HG02852 (cell line): ENCODE data around the gene CELF2.
"Not testable (repeated sequence)": the region's sequence is repeated elsewhere in the genome, so short reads cannot be mapped to it uniquely, and the experiment has no call there.

ENCODE experiments used
- ATAC-seq: cut with Tn5 transposase; IDR thresholded peaks from one replicate; pipeline ENCODE4 v1.9.1; 2021; ENCODE audit warnings: mild to moderate bottlenecking, moderate library complexity; ENCODE audit not compliant: unreplicated experiment

Gene CELF2

DNA sequence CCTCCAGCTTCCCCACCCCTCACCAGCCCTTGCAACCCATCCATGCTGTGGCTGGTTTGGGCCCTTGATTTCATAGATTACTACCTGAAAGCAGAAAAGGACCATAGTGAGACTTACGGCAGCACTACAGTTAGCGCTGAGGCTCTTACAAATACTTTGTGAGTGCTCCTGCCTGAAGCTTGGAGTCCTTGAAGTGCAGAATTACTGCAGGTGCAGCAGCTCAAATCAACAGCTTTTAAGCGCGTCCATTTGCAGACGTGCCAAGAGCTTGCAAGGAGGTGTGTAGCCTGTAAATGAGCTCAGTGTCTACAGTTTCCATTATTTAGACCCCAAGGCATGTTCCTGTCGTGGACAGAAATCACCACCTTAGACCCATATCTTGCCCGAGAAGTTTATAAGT is 103.0 kb downstream of the CELF2 start:
- no peak for ATAC-seq

DNA sequence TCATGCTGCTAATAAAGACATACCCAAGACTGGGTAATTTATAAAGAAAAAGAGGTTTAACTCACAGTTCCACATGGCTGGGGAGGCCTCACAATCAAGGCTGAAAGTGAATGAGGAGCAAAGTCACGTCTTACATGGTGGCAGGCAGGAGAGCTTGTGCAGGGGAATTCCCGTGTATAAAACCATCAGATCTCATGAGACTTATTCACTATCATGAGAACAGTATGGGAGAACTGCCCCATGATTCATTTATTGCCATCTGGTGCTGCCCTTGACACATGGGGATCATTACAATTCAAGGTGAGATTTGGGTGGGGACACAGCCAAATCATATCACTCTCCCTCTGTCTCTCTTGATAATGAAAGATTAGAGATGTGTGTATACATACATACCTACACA is 106.2 kb downstream of the CELF2 start:
- ATAC-seq, result not testable (repeated sequence)

DNA sequence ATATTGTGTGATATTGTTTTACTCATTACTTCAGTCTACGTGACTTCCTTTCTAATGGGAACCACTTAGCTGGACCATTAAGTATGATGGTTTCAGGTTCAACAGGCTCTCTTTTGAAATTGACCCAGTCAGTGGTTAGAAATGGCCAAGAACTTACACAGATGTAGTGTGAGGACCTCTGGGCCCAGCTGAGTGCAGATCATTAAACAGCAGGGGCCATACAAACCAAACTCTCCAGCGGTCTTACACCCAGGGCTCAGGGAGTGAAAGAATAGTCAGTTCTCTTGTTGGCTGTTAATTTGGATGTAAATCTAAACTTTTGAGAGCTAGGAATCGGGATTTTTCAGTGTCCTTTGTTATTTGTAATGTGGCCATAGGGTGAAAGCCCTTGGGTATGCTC is 107.3 kb downstream of the CELF2 start:
- ATAC-seq, result no peak

- ATAC-seq, result not testable (repeated sequence)
Observed at GRCh38 chr10:11127017-11127416, 109.3 kb downstream of the CELF2 start.

GRCh38 chr10:11131112-11131639 is 113.5 kb downstream of the CELF2 start:
- no peak for ATAC-seq

DNA sequence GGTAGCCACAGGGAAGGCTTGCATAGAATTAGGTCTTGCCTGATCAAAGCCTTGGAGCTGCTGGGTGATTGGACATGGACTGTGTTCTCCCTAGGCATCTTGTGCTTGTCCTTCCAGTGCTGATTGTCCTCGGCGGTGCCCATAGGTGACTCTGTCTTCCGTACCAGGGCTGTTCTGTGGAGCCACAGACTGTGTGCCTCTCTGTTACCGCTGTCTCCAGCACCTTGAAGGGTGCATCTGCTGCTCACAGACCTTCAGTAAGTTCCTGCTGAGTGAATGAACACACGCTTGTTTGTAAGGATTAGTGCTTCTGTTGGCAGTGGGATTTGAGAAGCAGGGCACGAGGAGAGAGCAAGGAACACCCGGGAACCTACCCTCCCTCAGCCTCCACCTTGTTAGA is 116.7 kb downstream of the CELF2 start:
- no peak for ATAC-seq

GRCh38 chr10:11135709-11136108 is 118.0 kb downstream of the CELF2 start:
- ATAC-seq, result no peak

DNA sequence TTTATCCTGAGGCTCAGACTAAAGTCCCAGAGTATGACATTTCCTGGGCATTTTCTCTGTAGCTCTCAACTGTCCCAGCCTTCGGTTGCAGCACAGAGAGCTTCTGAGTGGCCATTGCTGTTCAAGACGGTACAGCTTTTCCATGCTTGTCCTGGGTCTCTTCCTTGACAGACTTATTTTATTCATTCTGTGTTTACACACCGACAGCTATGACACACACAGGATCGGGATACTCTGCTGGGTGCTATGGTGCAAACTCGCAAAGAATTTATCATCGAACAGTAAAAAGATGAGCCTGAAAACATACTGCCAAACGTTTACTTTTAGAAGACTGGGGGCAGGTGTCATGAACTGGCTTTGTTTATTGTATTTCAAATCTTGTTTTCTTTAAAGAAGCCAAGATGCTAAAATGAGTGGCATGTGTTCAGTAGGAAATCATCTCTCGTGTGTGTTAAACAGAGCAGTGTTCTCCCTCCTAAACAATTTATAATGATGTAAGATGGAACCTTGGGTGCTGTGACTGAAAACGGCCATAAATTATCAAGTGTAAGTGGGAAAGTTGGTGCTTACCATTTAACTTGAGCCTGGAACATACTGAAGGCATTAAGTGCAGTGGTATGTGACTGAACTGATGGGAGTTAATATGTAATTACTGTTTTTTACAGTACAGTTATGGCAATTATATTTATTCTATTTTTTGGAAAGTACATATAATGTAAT is 120.8 kb downstream of the CELF2 start:
- ATAC-seq, result no peak

GRCh38 chr10:11140963-11141362 is 123.3 kb downstream of the CELF2 start:
- no peak for ATAC-seq

DNA sequence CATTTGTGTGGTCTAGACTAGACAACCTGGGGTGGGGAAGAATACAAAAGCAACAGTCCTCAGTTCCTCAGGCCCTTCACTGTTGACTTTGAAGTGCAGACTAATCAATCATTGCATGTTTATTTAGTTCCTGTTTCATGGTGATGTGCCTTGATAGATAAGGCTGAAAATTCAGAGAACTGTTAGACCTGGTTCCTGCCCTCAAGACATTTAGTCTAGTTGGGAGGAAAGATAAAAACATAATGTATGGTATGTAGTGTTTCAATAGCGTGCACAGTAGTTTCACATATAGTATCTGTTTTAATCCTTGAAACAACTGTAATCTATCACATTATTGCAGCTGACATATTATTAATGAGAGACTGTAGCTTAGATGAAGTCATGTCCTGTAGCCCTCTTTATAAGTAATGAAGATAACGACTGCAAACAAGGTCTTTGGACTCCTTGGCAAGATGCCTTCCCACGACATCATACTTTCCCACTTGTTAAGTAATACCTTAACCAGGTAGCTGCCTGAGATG is 124.0 kb downstream of the CELF2 start:
- ATAC-seq, result no peak

- ATAC-seq, result no peak
Observed at GRCh38 chr10:11142777-11143176, 125.1 kb downstream of the CELF2 start.

GRCh38 chr10:11143242-11143641 is 125.6 kb downstream of the CELF2 start:
- no peak for ATAC-seq

GRCh38 chr10:11144626-11145494 is 127.2 kb downstream of the CELF2 start:
- ATAC-seq, result peak; percentile 30

GRCh38 chr10:11145495-11145855 is 127.8 kb downstream of the CELF2 start:
- peak; percentile 78 for ATAC-seq

GRCh38 chr10:11146402-11147171 is 128.9 kb downstream of the CELF2 start:
- ATAC-seq, result no peak

GRCh38 chr10:11147722-11148121 is 130.1 kb downstream of the CELF2 start:
- no peak for ATAC-seq

GRCh38 chr10:11148142-11149028 is 130.7 kb downstream of the CELF2 start:
- ATAC-seq, result no peak

DNA sequence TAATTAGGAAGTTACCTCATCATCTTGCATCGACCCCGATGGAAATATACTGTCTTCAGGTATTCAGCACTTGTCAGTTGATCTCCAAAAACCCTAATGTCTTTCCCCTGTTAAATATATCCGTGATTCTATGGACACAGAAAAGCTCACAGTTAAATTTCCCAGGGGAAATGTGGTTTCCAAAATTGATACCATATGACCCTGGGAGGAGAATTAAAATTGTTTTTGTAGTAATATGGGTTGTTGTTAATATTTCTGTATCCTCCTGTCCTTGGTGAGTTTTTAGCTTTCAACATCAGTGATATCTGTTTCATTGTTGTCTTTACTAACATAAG is 132.1 kb downstream of the CELF2 start:
- ATAC-seq, result no peak

DNA sequence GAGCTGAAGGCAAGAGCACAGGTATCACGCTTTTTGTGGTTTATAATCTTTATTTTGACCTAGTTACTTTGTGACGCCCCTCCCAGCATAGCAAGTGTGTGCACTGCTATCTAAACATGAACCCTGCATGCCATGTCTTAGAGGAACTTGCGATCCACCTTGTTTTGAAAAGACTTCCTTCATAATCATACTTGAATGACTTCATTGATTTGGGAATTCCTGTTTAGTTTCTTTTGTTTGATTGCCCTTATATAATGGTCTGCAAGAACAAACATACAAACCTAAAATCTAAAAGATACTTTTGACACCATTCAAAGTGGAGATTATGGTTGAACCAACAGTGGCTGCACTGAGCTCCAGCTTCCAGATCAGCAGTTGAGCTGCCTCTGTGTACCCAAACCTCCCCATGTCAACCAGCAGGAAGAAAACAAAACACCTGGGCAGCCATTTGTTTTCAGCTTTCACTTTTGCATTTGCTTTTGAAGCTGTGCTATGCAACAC is 132.6 kb downstream of the CELF2 start:
- no peak for ATAC-seq

DNA sequence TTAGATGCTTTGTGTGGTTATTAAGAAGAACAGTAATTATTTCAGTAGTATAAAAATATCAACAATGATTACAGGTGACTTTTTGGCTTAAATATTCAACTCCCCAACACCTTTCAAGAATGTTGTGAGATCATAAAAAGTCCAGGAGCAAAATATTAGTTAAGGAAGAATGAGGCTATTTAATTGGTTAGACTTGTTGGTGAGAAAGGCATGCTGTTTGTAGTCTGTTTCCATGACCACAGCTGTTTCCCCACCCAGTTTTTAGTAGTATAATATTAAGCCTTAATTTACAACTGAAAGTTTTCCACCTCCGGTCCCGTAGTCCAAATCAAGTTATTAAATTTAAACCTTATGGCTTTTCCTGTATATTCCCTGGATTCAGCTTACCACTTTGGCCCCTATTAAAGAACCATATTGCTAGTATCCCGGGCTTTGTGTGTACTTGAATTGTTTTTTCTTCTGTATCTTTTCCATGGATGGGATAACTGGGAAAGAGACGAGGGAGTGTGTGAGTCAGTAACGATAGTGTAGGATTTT is 133.3 kb downstream of the CELF2 start:
- ATAC-seq, result no peak
